ENCODE measurements around the gene IRF4.

IRF4 gene

DNA sequence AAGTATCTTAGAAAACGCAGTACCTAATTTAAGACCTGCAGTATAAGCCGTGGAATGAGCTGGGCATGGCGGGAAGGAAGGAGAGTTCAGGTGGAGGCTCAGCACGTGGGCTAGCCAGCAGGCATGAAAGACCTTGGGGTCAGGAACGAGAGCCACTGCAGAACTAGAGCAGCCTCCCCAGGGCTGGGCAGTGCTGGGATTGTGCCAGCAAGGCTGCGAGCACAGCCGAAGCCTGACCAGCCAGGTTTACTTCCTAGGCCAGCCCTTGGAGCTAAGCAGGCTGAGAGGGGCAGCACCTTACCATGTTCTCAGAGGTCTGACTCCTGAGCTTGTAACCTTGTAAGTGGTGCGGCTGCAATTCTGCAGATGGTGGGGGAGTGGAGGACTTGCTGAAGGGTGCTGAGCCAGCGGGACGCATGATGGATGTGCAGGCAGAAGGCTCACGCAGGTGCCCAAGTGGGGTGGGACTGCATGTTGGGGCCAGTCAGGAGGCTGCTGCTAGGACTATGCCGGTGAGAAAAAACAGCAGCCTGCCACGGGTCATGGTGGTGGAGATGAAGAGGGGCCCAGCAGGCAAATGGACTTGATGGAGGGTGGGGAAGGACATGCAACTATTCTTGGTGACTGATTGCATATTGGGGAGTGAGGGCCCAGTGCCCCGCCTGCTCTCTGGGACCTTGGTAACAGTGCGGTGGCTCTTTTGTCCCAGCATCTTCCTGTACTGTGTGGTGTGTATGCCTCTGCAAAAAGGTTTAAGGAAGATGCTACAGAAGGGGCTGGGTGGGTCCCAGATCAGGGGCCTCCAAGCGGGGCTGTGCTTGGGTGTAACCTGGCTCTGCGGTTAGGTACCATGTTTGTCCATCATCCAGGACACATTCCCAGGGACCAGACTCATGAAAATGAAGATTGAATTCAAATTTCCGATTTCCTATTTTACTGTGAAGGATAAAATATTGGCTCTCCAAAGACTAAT, 37.6 kb upstream of the IRF4 start:
- no peak for DNase-seq

DNA sequence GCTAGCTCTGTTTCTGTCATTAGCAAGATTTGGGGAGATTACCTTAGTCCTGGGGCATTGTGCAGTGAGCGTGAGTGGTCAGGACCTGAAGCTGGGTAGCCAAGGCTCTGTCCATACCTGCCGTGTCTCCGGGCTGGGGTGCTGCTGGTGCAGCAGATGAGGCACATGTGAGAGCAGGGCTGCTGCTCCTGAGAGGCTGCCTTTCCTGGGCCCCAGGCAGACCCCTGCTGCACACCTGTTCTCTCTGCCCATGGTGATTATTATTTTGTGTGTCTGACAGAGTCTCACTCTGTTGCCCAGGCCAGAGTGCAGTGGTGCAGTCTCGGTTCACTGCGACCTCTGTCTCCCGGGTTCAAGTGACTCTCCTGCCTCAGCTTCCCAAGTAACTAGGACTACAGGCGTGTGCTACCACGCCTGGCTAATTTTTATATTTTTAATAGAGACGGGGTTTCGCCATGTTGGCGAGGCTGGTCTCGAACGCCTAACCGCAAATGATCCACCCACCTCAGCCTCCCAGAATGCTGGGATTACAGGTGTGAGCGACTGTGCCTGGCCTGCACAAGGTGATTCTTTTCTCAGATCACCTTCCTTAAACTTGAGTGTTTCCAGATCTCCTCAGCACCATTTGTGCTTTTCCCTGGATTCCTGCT, 36.8 kb upstream of the IRF4 start:
- no peak for DNase-seq

DNA sequence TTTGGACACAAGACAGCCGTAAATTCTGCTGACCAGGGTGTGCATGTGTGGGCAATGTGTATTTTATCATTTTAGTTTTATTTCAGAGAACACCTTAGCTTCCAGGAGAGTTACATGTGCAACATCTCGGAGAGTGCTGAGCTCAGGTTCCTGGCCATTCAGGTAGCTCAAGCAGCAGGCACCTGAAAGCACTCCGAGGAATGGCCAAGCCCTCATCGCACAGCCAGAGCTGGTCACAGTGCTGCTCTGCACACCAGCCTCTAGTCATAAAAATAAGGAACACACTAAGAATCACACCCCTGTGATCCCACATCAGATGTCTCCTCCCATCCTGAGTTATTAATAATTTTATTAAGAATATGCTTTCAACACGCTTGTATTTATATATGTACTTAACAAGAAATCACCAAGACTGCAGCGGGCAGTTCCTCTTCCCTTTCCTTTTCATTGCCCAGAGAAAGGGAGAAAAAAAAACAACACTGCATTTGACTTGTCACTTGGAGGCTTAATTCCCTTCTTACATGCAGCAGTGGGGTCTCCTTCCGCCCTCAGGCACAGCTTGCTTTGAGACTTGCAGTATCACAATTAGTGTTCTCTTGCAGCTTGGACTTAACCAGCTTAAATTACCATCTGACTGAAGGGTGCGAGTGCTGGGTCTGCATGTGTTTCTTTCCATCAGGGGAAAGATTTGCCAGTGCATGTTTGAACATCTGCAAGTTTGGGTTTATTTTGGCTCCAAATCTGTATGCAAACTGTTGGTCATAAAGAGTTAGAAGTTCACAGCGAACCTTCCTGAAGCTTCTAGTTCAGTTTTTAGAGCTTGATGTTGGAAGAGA, 36.0 kb upstream of the IRF4 start:
- DNase-seq: no peak

DNA sequence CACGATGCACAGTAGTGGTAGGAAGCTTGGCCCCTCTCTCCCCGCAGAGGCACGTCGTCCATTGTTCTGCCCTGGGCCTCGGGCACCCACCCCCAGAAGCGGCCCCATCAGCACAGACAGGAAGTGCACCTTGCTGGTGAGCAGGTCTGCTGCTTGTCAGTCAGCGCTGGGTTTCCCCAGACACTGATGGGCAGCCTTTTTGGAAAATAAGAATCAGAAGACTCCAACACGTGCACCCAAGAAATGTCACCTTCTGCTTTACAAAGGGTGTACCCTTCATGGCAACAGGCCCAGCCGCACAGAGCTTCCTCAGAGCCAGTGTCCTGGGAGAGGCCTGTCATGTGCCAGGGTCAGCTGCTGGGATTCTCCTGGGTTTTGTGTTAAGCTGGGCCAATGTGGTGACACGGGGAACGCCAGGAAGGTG, 34.7 kb upstream of the IRF4 start:
- no peak for DNase-seq

DNA sequence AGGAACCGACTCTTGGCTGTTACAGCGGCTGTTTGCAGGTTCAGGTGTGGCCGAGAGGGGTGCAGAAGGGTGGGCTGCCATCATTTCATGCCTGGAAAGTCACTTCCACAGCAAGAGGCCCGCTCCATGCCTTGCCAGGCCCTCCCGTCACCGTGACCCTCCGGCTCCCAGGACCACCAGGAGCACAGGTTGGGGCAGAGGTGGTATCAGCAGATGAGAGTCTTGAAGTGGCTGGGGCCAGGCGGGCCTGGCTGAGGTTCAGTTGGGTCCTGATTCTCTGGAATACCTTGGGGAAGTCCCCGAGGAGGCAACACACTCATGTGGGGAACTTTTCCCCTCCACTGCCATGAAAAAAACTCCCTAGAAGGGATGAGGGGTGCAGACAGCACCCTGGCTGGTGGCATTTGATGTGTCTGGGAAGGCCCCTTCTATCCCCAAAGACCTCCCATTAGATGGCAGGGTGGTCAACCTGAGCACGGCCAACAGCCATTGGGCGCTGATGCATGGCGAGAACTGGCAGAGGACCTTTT, 34.2 kb upstream of the IRF4 start:
- no peak for DNase-seq

DNA sequence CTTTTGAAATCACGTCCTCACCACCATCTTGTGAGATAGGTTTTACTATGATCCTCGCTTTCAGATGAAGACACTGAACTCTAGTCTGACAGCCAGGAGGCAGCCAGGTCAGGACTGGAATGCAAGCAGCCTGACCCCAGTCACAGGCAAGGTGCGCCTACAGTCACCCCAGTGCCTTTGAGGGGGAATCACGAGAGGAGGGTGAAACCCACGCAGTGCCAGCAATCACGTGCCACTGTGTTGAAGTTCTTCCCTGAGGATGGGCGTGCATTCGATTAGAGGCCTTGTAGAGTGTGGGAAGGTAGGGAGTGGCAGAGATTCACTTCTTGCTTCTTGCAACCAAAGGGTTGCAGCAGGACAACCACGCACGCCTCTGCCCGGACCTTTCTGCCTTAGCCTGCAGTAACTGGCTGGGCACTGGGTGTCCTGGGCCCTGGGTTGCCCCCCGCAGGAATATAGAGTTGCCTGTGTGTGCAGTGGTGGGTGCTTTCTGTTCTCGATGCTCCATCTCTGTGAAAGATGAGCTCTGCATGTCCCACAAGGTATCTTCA, 33.7 kb upstream of the IRF4 start:
- no peak for DNase-seq

DNA sequence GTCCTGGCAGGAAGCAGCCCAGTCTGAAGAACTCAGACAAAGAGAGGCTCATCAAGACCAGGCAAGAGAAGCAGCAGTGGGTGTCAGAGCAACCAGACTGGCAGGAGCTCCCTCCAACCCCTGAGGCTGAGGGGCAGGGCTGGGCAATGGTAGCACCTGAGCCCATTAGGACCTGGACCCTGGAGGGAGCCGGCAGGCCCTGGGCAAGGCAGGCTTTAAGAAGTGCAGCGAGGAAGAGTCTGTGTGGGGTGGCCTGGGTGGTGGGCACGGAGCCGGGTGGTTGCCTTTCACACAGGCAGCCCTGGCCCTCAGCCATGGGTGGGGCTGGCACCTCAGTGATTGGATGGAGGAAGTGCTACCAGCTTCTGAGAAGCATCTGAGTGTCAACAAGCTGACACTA, 33.1 kb upstream of the IRF4 start:
- no peak for DNase-seq

DNA sequence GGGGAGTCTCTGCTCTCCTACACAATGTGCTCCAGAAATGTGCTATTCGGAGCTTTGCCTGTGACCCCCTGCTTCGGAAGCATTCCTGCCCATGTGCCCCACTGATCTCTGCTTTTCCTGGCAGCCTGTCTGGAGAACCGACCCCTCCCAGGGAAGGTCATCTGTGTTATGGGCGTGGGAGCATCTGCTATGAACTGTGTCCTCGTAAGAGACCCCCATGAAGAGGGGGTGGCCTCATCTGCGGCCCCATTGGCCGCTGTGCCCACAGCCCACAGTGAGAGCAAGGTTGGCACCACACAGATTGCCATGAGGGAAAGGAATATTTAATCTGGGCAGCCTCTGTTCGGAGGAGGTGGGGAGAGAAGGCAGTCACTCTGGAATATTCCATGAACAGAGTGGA, 32.7 kb upstream of the IRF4 start:
- DNase-seq: no peak

DNA sequence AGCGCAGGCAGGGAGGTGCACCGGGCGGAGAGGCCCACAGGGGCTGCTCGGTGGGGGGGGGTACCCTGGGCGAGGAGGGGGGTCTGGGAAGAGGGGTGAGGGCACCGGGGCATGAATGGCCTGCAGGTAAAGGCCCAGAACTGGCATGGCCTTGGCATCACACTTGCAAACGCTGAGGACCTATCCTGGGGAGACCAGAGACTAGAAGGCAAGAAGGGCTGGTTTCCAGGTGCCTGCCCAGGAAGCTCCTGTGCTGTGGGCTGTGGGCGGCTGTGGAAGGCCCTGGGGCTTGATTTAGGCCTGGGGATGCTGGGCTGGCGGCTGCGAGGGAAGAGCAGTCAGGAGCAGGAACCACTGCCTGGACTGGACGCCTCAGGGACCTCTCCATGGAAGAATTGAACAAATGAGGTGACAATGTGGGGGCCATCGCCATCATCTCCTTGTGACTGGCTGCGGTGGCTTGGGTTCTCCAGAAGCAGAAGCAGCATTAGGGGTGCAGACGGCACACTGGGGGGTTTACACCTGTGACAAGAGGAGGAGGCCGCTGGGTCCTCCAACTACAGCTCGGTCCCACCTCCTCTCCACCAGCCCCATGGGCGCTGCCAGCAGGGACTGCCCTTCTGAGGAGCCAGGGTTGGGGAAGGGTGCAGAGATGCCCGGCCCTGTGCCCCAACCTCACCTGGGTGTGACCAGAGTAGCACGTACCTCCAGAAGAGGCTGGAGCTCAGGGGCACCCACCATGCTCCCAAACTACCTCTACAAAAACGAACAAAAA, 32.1 kb upstream of the IRF4 start:
- DNase-seq: no peak

DNA sequence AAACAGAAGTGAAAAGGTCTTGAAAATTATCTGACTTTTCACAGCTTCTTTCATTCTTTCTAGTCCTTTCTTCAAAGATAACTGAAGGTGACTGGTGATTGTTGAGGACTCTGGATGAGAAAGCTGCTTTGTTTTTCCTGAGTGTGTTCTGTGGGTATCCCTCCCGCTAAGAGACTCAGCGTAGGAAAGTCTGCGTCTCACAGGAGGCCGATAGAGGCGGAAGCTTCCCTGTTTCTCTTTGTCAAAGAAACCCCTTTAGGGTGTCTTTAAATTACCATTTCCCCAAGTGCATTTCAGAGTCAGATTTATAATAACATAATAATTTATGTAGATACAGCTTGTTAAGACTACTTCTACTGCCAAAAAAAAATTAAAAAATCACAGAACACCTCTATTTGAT, 31.2 kb upstream of the IRF4 start:
- no peak for DNase-seq

DNA sequence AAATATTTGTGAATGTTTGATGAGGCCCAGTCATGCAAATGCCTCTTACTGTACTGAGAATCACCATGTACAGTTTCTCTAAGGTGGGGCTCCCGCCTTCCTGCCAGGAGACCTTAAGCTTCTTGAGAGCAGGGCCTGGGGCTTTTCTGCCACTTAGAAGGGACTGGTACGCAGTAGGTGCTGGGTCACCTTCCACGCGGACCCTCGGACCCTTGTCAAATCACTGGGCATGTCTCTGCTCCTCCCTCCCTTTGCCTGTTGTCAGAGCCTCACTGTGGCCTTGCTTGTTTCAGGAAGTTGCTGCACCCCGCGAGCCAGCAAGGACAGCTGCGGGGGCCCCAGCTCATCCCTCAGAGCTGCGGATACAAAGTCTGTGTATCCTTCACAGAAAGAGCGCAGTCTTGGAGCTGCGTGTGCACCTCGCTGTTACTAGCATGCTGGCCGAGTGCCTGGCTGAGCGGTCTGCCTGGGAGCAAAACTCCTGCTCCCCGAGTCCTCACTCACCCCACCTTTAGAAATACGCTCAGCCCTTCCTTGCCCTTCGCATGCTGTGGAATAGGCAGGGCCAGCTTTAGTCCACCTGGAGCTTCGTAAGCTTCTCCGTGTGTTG, 30.7 kb upstream of the IRF4 start:
- no peak for DNase-seq

DNA sequence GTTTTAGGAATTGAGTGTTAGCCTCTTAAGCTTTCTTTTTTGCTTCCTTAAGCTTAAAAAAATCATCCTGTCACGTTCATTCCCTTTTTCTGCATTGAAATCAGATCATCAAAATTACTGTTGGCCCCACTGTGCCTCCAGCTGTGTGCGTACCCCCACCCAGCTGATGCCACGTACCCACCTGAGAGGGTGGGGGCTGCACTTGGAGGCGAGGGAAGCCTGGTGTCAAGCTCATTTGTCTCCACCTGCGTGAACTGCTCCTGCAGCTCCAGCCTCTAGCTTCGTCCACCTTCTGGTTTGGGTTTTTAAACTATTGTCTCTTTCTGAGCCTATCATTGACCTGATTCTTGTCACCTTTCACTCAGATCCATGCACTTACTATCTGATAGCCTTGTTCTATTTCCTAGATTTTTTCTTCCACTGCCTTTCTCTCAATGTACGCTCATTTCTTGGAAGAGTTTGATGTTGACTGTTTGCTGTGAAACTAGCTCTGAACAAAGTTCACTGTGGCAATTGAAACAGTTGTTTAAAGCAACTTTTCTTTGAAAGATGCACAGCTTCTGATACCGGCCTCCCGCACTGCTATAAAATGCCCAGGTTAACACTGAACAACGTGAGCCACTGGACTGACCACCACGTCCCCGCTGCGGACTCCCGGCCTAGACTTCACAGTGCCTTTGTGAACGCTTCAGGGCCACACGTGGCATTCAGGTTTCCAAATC, 30.0 kb upstream of the IRF4 start:
- DNase-seq: no peak

DNA sequence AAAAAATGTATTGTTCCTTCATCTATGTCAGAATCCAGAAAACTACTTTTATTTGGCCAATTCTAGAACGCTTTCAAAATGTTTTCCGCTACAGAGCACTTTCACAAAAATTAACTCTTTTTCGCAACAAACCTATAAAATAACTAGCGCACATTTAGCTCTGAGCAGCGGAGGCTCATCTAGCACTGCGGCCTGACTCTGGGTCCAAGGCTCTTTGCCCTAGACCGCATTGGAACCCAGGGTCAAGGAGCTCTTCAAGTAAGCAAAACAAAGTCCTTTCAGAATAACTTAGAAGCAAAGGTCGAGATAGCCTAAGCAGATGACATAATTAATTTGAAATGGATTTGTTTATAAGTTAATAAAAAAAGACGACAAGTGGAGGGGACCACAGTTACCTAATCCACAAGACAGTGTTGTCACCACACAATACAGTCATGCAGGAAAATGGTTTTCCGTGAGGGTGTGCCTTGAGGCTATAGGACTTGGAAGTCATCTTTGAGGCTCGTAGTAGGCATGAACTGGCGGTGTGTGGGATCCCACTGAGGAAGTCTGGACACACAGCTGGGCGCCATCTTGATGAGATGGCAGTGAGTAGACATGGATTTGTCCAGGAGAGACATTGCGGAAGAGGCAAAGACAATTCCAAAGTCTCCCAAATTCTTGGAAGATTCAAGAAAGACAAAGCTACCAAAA, 29.2 kb upstream of the IRF4 start:
- DNase-seq: no peak

DNA sequence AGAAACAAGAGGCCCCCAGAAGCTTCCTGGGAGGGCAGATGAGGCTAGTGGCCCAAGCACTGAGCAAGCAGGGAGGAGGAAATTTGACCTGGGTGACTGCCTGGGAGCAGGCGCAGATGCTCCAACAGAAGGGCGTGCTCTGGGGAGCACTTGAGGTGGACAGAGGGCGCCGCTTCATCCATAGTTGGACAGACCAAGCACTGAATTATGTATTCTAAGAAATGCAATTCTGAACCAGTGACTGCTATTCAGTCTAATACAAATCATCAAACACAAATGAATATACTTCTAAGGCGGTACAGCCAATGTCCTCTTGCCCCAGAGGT, 28.7 kb upstream of the IRF4 start:
- no peak for DNase-seq

DNA sequence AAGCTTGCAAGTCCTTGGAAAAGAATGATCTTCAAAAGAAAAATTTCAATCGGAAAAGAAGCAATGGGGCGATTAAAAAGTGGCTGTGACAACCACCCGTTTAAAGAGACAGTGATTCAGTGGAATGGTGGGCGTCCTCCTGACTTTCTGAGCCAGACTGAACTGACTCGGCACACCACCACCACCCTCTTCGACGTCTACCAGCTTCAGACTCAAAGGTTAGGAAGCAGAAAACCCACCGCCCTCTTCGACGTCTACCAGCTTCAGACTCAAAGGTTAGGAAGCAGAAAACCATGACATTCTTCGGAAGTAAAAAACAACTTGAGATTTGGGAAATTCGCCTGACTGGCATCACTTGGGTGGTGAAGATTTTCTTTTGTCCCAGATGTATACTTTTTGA, 28.3 kb upstream of the IRF4 start:
- no peak for DNase-seq

DNA sequence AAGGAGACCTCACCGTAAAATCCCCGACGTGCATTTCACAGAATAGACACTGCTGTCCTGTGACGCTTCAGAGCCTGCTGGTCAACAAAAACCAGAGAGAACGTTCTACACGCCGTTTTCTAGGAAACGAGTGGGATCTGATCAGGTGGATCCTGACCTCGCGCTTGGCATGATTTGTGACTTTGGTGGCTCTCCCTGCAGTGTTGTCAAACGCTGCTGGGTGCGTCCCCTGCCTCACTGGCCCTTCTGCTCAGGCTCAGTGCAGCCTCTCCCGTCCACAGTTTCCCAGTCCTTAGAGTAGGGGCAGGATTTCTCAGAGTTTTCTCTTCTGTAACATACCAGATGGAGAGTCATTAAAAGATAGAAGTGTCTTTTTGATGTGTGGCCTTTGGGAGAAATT, 27.6 kb upstream of the IRF4 start:
- DNase-seq: no peak

DNA sequence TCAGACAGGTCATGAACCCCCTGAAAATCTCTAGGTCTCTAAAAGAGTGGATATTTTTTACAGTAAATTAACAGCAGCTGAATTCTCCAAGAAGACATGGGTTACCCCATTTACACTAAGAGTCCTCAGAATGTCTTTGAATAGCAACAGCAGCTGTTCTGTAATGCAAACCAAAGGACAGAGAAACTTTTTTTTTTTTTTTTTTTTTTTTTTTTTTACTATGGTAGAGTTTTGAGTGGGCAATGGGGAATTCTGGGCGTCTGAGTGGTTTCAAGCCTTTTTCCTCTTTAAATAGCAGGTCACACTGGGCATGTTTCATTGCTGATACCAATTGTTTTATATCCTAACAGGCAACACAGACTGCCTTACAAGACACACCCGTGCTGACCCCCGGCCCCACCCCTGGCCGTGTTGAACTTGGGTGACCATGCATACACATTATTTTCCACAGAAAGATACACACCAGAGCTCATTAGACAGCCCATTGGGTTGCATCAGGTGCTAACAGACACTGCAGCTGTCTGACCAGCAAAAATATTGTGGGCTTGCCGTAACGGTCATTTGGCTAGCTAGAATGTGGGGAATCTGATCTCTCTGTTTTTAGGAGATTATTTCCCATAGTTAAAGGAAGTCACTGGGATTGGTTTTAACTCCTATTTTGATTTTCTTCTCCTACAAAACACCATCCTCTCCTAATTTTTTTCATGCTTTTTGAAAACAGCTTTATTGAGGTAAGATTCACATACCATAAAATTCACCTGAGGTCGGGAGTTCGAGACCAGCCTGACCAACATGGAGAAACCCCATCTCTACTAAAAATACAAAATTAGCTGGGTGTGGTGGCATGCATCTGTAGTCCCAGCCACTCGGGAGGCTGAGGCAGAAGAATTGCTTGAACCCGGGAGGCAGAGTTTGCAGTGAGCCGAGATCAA, 26.7 kb upstream of the IRF4 start:
- no peak for DNase-seq

DNA sequence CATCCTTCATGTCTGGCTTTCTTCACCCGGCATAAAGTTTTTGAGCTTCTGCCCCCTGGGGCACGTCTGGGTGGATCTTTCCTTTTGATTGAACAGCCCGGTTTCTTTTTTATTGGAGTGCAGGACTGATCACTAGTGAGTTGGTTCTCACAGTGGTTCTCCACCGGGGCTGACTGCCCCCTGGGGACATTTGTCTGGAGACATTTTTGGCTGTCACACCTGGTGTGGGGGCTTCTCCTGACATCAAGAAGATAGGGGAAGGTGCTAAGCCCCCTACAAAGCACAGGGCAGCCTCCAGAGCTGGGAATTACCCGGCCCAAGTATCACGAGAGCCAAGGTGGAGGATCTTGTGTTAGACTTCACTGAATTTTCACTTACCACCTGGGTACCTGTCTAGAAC, 25.7 kb upstream of the IRF4 start:
- no peak for DNase-seq
